ENCODE data around the gene CIC.

CIC gene

DNA sequence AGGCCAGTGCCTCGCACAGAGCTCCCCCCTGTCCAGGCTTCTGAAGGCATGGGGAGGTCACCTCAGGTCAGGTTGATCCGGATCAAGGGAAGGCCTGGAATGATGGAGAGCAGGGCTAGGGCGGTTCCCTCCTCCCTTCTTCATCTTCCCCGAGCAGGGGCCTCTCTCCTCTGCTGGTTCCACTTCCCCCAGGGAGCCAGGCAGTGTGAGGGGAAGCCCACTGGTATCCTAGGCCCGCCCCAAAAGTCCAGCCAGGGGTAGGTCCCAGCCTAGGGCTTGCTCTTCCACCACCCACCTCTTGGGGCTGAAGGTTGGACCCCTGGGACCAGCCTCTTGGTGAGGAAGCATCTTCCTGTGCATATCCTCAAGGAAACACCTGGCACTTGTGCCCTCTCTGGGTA, 16.5 kb downstream of the CIC start:
- DNase-seq (ENCODE audit: insufficient read length, low spot score) (no peak), FAIRE-seq (no peak)
- TF ChIP-seq, protein P1, sequence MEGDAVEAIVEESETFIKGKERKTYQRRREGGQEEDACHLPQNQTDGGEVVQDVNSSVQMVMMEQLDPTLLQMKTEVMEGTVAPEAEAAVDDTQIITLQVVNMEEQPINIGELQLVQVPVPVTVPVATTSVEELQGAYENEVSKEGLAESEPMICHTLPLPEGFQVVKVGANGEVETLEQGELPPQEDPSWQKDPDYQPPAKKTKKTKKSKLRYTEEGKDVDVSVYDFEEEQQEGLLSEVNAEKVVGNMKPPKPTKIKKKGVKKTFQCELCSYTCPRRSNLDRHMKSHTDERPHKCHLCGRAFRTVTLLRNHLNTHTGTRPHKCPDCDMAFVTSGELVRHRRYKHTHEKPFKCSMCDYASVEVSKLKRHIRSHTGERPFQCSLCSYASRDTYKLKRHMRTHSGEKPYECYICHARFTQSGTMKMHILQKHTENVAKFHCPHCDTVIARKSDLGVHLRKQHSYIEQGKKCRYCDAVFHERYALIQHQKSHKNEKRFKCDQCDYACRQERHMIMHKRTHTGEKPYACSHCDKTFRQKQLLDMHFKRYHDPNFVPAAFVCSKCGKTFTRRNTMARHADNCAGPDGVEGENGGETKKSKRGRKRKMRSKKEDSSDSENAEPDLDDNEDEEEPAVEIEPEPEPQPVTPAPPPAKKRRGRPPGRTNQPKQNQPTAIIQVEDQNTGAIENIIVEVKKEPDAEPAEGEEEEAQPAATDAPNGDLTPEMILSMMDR (IDR thresholded peaks at IDR 0.05; ENCODE audit: insufficient read depth, missing control alignments) = no peak

GRCh38 chr19:42285988-42286348, 16.9 kb downstream of the CIC start:
- DNase-seq (ENCODE audit: insufficient read length, low spot score) (no peak), FAIRE-seq (no peak)
- TF ChIP-seq, protein P1 (IDR thresholded peaks at IDR 0.05; ENCODE audit: insufficient read depth, missing control alignments) = no peak

- DNase-seq (ENCODE audit: insufficient read length, low spot score) (no peak), FAIRE-seq (no peak)
- TF ChIP-seq, protein P1 (IDR thresholded peaks at IDR 0.05; ENCODE audit: insufficient read depth, missing control alignments) = no peak
These were observed 17.4 kb downstream of the CIC start for GRCh38 chr19:42286349-42287016.

DNA sequence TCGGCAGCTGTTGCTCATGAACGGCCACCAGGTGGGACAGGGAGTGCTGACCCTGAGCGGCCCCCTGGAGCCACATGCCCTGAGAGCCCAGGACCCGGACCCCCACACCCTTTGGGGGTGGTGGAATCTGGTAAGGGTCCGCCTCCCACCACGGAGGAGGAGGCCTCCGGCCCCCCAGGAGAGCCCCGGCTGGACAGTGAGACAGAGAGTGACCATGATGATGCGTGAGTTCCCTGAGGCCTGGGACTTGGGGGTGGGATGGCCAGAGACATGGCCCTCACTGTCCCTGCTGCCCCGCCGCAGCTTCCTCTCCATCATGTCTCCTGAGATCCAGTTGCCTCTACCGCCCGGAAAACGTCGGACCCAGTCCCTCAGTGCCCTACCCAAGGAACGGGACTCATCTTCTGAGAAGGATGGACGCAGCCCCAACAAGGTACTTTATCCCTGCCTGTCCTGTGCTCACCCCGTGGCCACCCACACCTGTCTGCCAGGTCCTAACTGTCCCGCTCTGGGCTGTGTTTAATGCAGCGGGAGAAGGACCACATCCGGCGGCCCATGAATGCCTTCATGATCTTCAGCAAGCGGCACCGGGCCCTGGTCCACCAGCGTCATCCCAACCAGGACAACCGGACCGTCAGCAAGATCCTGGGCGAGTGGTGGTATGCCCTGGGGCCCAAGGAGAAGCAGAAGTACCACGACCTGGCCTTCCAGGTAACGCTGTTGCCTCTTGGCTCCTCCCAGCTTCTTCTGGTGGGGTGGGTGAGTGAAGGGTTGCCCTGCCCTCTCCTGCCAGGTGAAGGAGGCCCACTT, 18.2 kb downstream of the CIC start:
- no peak for DNase-seq (ENCODE audit: insufficient read length, low spot score)
- TF ChIP-seq, protein P1 (IDR thresholded peaks at IDR 0.05; ENCODE audit: insufficient read depth, missing control alignments) = no peak
- no peak for FAIRE-seq

- DNase-seq (ENCODE audit: insufficient read length, low spot score) (no peak), FAIRE-seq (no peak)
- TF ChIP-seq, protein P1 (IDR thresholded peaks at IDR 0.05; ENCODE audit: insufficient read depth, missing control alignments) = no peak
These were observed 18.7 kb downstream of the CIC start for GRCh38 chr19:42287827-42288107.

- FAIRE-seq (no peak), DNase-seq (ENCODE audit: insufficient read length, low spot score) (no peak)
- TF ChIP-seq, protein P1 (IDR thresholded peaks at IDR 0.05; ENCODE audit: insufficient read depth, missing control alignments) = no peak
These were observed 19.3 kb downstream of the CIC start for GRCh38 chr19:42288387-42288786.

GRCh38 chr19:42288881-42289555, 20.0 kb downstream of the CIC start:
- FAIRE-seq (no peak), DNase-seq (ENCODE audit: insufficient read length, low spot score) (no peak)
- TF ChIP-seq, protein P1 (IDR thresholded peaks at IDR 0.05; ENCODE audit: insufficient read depth, missing control alignments) = no peak

All from D721Med (cell line).